K562 (cell line): ENCODE measurements around the gene CCDC97. TPM values are rescaled to one million over a fixed set of nuclear protein-coding genes. Genes with fewer than 3 reads are reported as not detected.

Experiments used
- ATAC-seq: fragments of 200-7000 bp; cut with Tn5 transposase; 3 replicates; pipeline ENCODE4 v1.9.1; 2020; ENCODE audit warnings: moderate library complexity
- BruUV-seq: library from RNA; stranded (reverse); fragments of 400-500 nt; replicated peaks from 2 replicates; lab custom pipeline; 2021; lab: Mats Ljungman, UMichigan
- CTCF ChIA-PET: fragments of 300-600 bp; formaldehyde crosslinking; extraction: SDS; loops from one replicate; lab custom pipeline; 2021; ENCODE audit warnings: low intra/inter-chr PET ratio; lab: Yijun Ruan, JAX
- POLR2A ChIA-PET: fragments of 300-600, 350-650 bp; sonication (Branson Sonifier 250); formaldehyde crosslinking; extraction: SDS; loops from one replicate; lab custom pipeline; 2021; ENCODE audit warnings: antibody characterized with exemption, inconsistent platforms; lab: Yijun Ruan, JAX
- DNase-seq, 4 experiments: peaks; one replicate each; pipeline versions ENCODE4 v3.0.0 to v3.0.0-alpha.2; 2011 to 2018; ENCODE audit warnings: low spot score in 3 of 4, mixed read lengths in 3 of 4; ENCODE audit errors: extremely low read depth in 1 of 4
- FAIRE-seq: peaks from 2 replicates; lab custom pipeline; 2011; peaks lifted over from hg19 to GRCh38; lab: Jason Lieb, UNC
- H2AFZ ChIP-seq: 2 replicates; pipeline ENCODE4 v1.6.0; 2011; ENCODE audit warnings: low read depth, low read length, control low read depth, inconsistent platforms
- H3K27ac ChIP-seq: fragments of 200-600 bp; 3 replicates; pipeline ENCODE4 v1.8.0; 2011; ENCODE audit warnings: low read depth, mild to moderate bottlenecking, control low read depth, inconsistent platforms, low read length, moderate library complexity, mixed read lengths; ENCODE audit errors: extremely low read depth
- H3K27me3 ChIP-seq, 2 experiments: fragments of 300-600 bp in 1 of 2; 2 replicates in 1 of 2; 3 replicates in 1 of 2; pipeline versions ENCODE4 v1.6.0 to v1.8.0; 2011; ENCODE audit warnings: inconsistent platforms in 2 of 2, low read length in 2 of 2, mild to moderate bottlenecking in 1 of 2, mixed read lengths in 1 of 2, moderate library complexity in 1 of 2; ENCODE audit not compliant: control insufficient read depth in 2 of 2, insufficient read depth in 2 of 2
- H3K36me3 ChIP-seq: fragments of 300-600 bp; 3 replicates; pipeline ENCODE4 v1.8.0; 2011; ENCODE audit warnings: mild to moderate bottlenecking, low read length, inconsistent platforms; ENCODE audit not compliant: control insufficient read depth, insufficient read depth
- H3K4me1 ChIP-seq, 2 experiments: fragments of 200-600 bp in 1 of 2; replicated peaks in 1 of 2; 2 replicates in 1 of 2; 3 replicates in 1 of 2; pipeline versions ENCODE4 v1.5.1 to v1.8.0; 2011; ENCODE audit warnings: inconsistent platforms in 2 of 2, low read length in 2 of 2, mild to moderate bottlenecking in 1 of 2, mixed read lengths in 1 of 2, moderate library complexity in 1 of 2; ENCODE audit not compliant: control insufficient read depth in 2 of 2, insufficient read depth in 2 of 2
- H3K4me2 ChIP-seq: 2 replicates; pipeline ENCODE4 v1.6.1; 2011; ENCODE audit warnings: low read length, control low read depth, inconsistent platforms, mixed read lengths; ENCODE audit not compliant: insufficient read depth
- H3K4me3 ChIP-seq: fragments of 200-600 bp; sonication (generic), shearing (Covaris generic); 2 replicates; pipeline ENCODE4 v1.5.1; 2016; ENCODE audit warnings: control low read depth, inconsistent platforms
- H3K79me2 ChIP-seq: fragments of 200-600 bp; 3 replicates; pipeline ENCODE4 v1.8.0; 2011; ENCODE audit warnings: low read length, inconsistent platforms; ENCODE audit not compliant: control insufficient read depth, insufficient read depth
- H3K9ac ChIP-seq, 2 experiments: 2 replicates each; pipeline versions ENCODE4 v1.6.0 to v1.6.1; 2011; ENCODE audit warnings: low read depth in 2 of 2, low read length in 2 of 2, control low read depth in 1 of 2, inconsistent platforms in 1 of 2, mild to moderate bottlenecking in 1 of 2, mixed read lengths in 1 of 2; ENCODE audit not compliant: insufficient read depth in 1 of 2
- H3K9me1 ChIP-seq: one replicate; pipeline ENCODE4 v1.6.0; 2011; ENCODE audit warnings: inconsistent platforms, mild to moderate bottlenecking, low read length, moderate library complexity; ENCODE audit not compliant: control insufficient read depth, insufficient read depth
- H3K9me3 ChIP-seq: replicated peaks from 2 replicates; pipeline ENCODE4 v1.5.1; 2011; ENCODE audit warnings: low read depth, low read length, inconsistent platforms; ENCODE audit not compliant: control insufficient read depth, insufficient read depth
- H4K20me1 ChIP-seq: replicated peaks from 2 replicates; pipeline ENCODE4 v1.6.1; 2011; ENCODE audit warnings: low read length, inconsistent platforms, mixed read lengths; ENCODE audit not compliant: control insufficient read depth, insufficient read depth
- ATF7 ChIP-seq: fragments of 450-650 bp; IDR thresholded peaks from 2 replicates; pipeline ENCODE4 v1.7.1; 2014; ENCODE audit warnings: mild to moderate bottlenecking, moderate library complexity
- DIDO1 ChIP-seq: fragments of 450-650 bp; IDR thresholded peaks from 2 replicates; pipeline ENCODE4 v1.6.1; 2016; ENCODE audit warnings: low read depth, missing biosample characterization, missing genetic modification characterization
- EGR1 ChIP-seq: fragments of 450-650 bp; conservative IDR thresholded peaks from 2 replicates; pipeline ENCODE4 v1.6.1; 2017; ENCODE audit warnings: mild to moderate bottlenecking
- FOXA3 ChIP-seq, 2 experiments: fragments of 450-650 bp in 1 of 2; sonication (generic) in 1 of 2; formaldehyde crosslinking; IDR thresholded peaks in 1 of 2; conservative IDR thresholded peaks in 1 of 2; 2 replicates each; pipeline versions ENCODE4 v1.4.0 to v1.8.0; 2020 to 2022; ENCODE audit warnings: mild to moderate bottlenecking in 2 of 2, missing genetic modification reagents in 1 of 2
- HNRNPH1 ChIP-seq: fragments of 200-400 bp; formaldehyde crosslinking; optimal IDR thresholded peaks from 2 replicates; pipeline ENCODE3; 2017; ENCODE audit warnings: low read depth, mild to moderate bottlenecking, low read length, moderate library complexity
- KHSRP ChIP-seq: fragments of 450-650 bp; IDR thresholded peaks from 2 replicates; pipeline ENCODE4 v1.6.1; 2017
- POLR2B ChIP-seq: fragments of 450-650 bp; IDR thresholded peaks from 2 replicates; pipeline ENCODE4 v1.6.1; 2018; ENCODE audit warnings: low read depth; ENCODE audit not compliant: partially characterized antibody
- POLR2G ChIP-seq: fragments of 200-400 bp; formaldehyde crosslinking; IDR thresholded peaks from 2 replicates; pipeline ENCODE4 v1.6.1; 2017; ENCODE audit warnings: low read depth, mild to moderate bottlenecking, antibody characterized with exemption, low read length, moderate library complexity
- RBFOX2 ChIP-seq: fragments of 200-400 bp; formaldehyde crosslinking; IDR thresholded peaks from 2 replicates; pipeline ENCODE4 v1.6.1; 2017; ENCODE audit warnings: low read depth, mild to moderate bottlenecking, low read length, moderate library complexity
- RBM22 ChIP-seq: fragments of 200-400 bp; formaldehyde crosslinking; IDR thresholded peaks from 2 replicates; pipeline ENCODE4 v1.6.1; 2018; ENCODE audit warnings: low read length, low read depth; ENCODE audit not compliant: poor library complexity, severe bottlenecking
- TCF3 ChIP-seq: sonication (generic); formaldehyde crosslinking; IDR thresholded peaks from 2 replicates; pipeline ENCODE4 v1.4.0; 2020; ENCODE audit warnings: mild to moderate bottlenecking, missing genetic modification reagents
- ZBTB1 ChIP-seq: sonication (generic); formaldehyde crosslinking; IDR thresholded peaks from 2 replicates; pipeline ENCODE4 v1.8.1; 2023; ENCODE audit warnings: missing genetic modification reagents, low read depth, mild to moderate bottlenecking, borderline replicate concordance
- ZBTB7A ChIP-seq: IDR thresholded peaks from 2 replicates; pipeline ENCODE4 v1.6.1; 2011; ENCODE audit warnings: low read depth, mild to moderate bottlenecking, low read length, moderate library complexity, borderline replicate concordance; ENCODE audit not compliant: control insufficient read depth
- WGBS: fragments of 100-300 bp; shearing (Covaris generic); methylation state at CpG from one replicate; pipeline ENCODE4 v1.1.6; 2016; ENCODE audit warnings: low coverage, mixed read lengths; ENCODE audit not compliant: insufficient coverage; ENCODE audit errors: missing lambda C conversion rate; 5-methylcytosine and 5-hydroxymethylcytosine counted together
- in situ Hi-C: fragments of 300-500 bp; cut with MboI; formaldehyde crosslinking; loops from 4 replicates; pipeline ENCODE4 v1.15.0; 2018; ENCODE audit warnings: inconsistent platforms, mixed read lengths
- intact Hi-C: fragments of 100-400 bp; cut with micrococcal nuclease; formaldehyde crosslinking; loops from 2 replicates; pipeline ENCODE4 v1.14.2; 2022
- polyA plus RNA-seq, 8 experiments: library from polyadenylated mRNA; depleted of rRNA in 4 of 8; stranded (reverse) in 5 of 8; unstranded in 3 of 8; fragments of >200 nt; fragmentation: Nextera tagmentation in 2 of 8; fragmentation: Illumina TruSeq in 1 of 8; extraction: Ambion mirVana in 2 of 8; extraction: Trizol in 1 of 8; gene quantifications; 2 replicates each; pipeline versions ENCODE4 v1.2.1 to v1.2.3, GENCODE V29; 2011 to 2014; ENCODE audit warnings: inconsistent platforms in 1 of 8, missing spikeins in 1 of 8
- total RNA-seq, 7 experiments: library from RNA; depleted of rRNA in 6 of 7; stranded (reverse); fragments of >200 nt in 6 of 7; fragmentation: Illumina TruSeq in 2 of 7; extraction: Trizol in 2 of 7; gene quantifications; 2 replicates each; pipeline versions ENCODE4 v1.2.1 to v1.2.3, GENCODE V29; 2011 to 2021; ENCODE audit warnings: low replicate concordance in 1 of 7
- TF ChIP-seq, protein P1 (sequence below): sonication (generic); formaldehyde crosslinking; IDR thresholded peaks from 2 replicates; pipeline ENCODE4 v1.8.0; 2022; ENCODE audit warnings: mild to moderate bottlenecking, missing genetic modification reagents

Gene CCDC97
- total and polyA plus RNA-seq, 9 of the 15 experiments (the other 6 are each of a cell fraction or from before 2014, with no cell fraction given): 0.60 to 16.5 (median 7.0) TPM

DNA sequence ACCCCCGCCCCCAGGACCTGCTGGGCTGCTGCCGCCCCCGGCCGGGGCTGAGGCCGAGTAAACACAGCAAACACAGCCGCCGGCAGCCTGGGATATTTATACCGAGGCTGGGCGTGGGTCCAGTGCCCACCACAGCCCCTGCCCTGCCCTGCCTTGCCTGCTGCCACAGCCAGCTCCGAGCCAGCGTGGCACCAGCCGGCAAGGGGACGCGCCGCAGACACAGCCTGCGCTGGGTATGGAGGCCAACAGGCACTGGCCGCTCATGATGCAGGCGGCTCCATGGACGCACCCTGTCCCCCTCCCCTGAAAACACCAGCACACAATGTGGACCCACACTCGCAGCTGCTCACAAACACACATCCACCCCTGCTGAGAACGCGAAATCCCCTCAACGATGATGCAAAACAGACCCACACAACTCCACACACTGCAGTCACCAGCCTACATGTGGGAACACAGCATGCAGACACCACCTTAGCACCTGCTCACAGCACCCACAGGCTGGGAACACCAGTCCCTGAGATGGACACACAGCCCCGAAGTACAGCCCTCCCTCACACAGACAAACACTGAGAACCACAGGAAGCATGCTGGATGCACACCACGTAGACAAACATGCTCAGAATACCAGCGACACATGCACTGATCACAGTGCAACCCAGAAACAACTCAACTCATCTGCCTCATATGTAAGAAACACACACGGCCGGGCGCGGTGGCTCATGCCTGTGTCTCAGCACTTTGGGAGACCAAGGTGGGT lies 16.2 kb downstream of the CCDC97 start:
- CTCF ChIA-PET: no interaction called here
- Histone ChIP-seq H2AFZ (no peak overlapping the region), H4K20me1 (peaks cover 3% of the 10 kb centered on the region), H3K27me3 (no peaks in the 10 kb centered on the region), H3K9ac (peak overlapping the region in 1 of 2 experiments; percentile 81; a peak in 3 of 4 replicates), H3K9me1 (peaks cover 9% of the 10 kb centered on the region), H3K27ac (peak overlapping the region; percentile 95; the same call in 2 of the 3 replicates), H3K36me3 (peaks cover 73% of the 10 kb centered on the region), H3K9me3 (no peaks in the 10 kb centered on the region), H3K79me2 (peaks cover 50% of the 10 kb centered on the region), H3K4me3 (no peak overlapping the region), H3K4me1 (peaks cover 65 to 72% of the 10 kb centered on the region in 2 experiments), H3K4me2 (peak overlapping the region; percentile 74)
- in situ Hi-C loops: no loop called here
- 75% methylated on average over 26 of the region's 30 CpGs for WGBS
- ATAC-seq (no peak), DNase-seq (peak in 1 of 4 experiments; percentile 33), FAIRE-seq (peak; percentile 65)
- POLR2A ChIA-PET: interaction anchor here (0.9 to 1.4 kb wide), 3 partner anchors 15 to 25 kb away, joined by 3 to 4 read pairs (median 4); partner anchors contain the start of gene CCDC97
- intact Hi-C loops: loop anchor here (10.0 kb wide), 1 partner anchor 239 kb away; no protein-coding TSS in a partner anchor
- no TSS peak for BruUV-seq
- TF ChIP-seq FOXA3 (CRISPR knock-in tag; conservative IDR thresholded peaks at IDR 0.05 in 1 of 2, IDR thresholded peaks at IDR 0.05 in 1 of 2) (0 out of 4 replicates have a peak, but pooled peaks of 1 of the 2 experiments have one; percentile 17), DIDO1 (tag) (no peak), EGR1 (peak; percentile 91), RBFOX2 (peak; percentile 61), POLR2G (peak; percentile 74), KHSRP (no peak), ZBTB7A (0 out of 2 replicates have a peak, but pooled peaks have one; percentile 22), ATF7 (no peak), ZBTB1 (CRISPR knock-in tag) (no peak), POLR2B (peak; percentile 21), HNRNPH1 (no peak), TCF3 (CRISPR knock-in tag) (no peak), RBM22 (peak; percentile 29)
- TF ChIP-seq, protein P1, sequence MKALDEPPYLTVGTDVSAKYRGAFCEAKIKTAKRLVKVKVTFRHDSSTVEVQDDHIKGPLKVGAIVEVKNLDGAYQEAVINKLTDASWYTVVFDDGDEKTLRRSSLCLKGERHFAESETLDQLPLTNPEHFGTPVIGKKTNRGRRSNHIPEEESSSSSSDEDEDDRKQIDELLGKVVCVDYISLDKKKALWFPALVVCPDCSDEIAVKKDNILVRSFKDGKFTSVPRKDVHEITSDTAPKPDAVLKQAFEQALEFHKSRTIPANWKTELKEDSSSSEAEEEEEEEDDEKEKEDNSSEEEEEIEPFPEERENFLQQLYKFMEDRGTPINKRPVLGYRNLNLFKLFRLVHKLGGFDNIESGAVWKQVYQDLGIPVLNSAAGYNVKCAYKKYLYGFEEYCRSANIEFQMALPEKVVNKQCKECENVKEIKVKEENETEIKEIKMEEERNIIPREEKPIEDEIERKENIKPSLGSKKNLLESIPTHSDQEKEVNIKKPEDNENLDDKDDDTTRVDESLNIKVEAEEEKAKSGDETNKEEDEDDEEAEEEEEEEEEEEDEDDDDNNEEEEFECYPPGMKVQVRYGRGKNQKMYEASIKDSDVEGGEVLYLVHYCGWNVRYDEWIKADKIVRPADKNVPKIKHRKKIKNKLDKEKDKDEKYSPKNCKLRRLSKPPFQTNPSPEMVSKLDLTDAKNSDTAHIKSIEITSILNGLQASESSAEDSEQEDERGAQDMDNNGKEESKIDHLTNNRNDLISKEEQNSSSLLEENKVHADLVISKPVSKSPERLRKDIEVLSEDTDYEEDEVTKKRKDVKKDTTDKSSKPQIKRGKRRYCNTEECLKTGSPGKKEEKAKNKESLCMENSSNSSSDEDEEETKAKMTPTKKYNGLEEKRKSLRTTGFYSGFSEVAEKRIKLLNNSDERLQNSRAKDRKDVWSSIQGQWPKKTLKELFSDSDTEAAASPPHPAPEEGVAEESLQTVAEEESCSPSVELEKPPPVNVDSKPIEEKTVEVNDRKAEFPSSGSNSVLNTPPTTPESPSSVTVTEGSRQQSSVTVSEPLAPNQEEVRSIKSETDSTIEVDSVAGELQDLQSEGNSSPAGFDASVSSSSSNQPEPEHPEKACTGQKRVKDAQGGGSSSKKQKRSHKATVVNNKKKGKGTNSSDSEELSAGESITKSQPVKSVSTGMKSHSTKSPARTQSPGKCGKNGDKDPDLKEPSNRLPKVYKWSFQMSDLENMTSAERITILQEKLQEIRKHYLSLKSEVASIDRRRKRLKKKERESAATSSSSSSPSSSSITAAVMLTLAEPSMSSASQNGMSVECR (CRISPR knock-in tag): 0 out of 2 replicates have a peak, but pooled peaks have one; percentile 26
